SIG-M5 (cell line): Measurements from ENCODE around the gene RNGTT.
"Not testable (repeated sequence)": the region's sequence is repeated elsewhere in the genome, so short reads cannot be mapped to it uniquely, and the experiment has no call there.

Experiments used
- DNase-seq: peaks from one replicate; lab custom pipeline; 2025; lab: John Stamatoyannopoulos, UW

RNGTT gene

GRCh38 chr6:88963139-88964090, at the start of gene RNGTT:
Gene RNGTT (minus strand): TSS chr6:88963618. CDS start chr6:88963409, 209 bp downstream.
- DNase-seq = peak; percentile 87

GRCh38 chr6:89011436-89011835, 48.0 kb upstream of the RNGTT start:
- no peak for DNase-seq

GRCh38 chr6:89010825-89011224, 47.4 kb upstream of the RNGTT start:
- DNase-seq = no peak

DNA sequence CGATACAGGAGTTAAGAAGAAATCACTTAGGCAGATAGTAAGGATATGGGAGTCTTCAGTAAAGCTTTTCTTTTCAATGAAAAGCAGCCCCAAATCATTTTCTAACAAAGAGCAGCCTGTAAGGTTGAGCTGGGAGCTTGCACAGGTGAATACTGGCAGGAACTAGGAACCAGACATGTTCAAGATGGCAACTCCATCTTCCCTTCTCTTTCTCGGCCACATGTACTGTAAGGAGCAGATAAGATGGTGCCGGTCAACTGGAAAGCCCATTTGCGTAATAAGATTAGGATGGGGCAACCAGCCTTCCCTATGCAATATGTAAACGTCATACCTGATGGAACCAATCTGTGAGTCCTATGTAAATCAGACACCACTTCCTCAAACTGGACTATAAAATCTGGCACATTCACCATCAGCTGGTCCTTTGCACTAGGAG, 46.2 kb upstream of the RNGTT start:
- no peak for DNase-seq

GRCh38 chr6:89008815-89009374, 45.5 kb upstream of the RNGTT start:
- DNase-seq = no peak

DNA sequence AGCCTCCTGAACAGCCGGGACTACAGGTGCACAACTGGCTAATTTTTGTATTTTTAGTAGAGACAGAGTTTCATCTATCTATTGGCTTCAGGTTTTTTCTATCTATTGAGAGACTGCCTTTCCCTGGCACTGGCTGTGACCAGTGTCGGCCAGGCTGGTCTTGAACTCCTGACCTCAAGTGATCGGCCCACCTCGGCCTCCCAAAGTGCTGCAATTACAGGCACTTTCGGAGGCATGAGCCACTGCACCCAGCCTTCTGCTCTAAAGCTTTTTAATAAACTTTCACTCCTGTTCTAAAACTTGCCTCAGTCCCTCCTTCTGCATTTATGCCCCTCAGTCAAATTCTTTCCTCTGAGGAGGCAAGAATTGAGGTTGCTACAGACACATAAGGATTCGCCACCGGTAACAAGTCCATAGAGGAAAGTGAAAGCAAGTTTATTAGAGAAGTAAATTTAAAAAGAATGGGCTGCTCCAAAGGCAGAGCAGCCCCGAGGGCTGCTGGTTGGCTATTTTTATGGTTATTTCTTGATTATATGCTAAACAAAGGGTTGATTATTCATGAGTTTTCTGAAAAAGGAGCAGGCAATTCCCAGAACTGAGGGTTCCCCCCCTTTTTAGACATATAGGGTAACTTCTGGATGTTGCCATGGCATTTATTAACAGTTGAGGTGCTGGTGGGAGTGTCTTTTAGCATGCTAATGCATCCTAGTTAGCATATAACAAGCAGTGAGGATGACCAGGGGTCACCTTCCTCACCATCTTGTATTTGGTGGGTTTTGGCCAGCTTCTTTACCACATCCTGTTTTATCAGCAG, 44.8 kb upstream of the RNGTT start:
- DNase-seq = no peak

- no peak for DNase-seq
These were observed 44.0 kb upstream of the RNGTT start for GRCh38 chr6:89007209-89008000.

DNA sequence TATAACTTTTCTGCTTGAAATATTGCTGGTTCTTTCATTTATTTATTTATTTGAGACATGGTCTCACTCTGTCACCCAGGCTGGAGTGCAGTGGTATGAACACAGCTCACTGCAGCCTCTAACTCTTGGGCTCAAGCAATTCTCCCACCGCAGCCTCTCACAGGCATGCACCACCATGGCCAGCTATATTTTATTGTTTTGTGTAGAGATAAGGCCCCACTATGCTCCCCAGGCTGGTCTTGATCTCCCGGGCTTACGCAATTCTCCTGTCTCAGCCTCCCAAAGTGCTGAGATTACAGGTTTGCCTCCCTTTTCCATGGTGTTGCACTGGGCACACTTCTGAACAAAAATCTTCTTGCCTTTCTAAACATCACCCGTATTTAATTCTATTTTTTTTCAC, 39.1 kb upstream of the RNGTT start:
- no peak for DNase-seq

DNA sequence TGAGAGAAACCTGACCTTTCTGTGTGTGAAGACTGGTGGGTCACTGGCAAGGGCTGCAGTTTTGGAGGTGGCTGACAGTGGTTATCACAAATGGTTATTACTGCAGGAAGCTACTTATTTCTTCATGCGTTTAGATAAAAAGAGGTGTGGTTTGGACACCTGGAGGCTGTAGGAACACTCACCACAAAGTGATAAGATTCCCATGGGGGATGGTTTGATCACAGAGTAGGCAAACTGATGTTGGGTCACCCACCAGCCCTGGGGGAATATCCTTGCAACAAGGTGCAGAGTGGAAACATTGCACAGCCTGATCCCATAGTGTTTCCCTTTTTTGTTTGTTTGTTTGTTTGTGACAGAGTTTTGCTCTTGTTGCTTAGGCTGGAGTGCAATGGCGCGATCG, 33.9 kb upstream of the RNGTT start:
- DNase-seq = no peak

- DNase-seq = no peak
These were observed 29.5 kb upstream of the RNGTT start for GRCh38 chr6:88992741-88993552.

GRCh38 chr6:88989215-88989614, 25.8 kb upstream of the RNGTT start:
- DNase-seq = no peak

- DNase-seq = no peak
These were observed 24.5 kb upstream of the RNGTT start for GRCh38 chr6:88987922-88988321.

DNA sequence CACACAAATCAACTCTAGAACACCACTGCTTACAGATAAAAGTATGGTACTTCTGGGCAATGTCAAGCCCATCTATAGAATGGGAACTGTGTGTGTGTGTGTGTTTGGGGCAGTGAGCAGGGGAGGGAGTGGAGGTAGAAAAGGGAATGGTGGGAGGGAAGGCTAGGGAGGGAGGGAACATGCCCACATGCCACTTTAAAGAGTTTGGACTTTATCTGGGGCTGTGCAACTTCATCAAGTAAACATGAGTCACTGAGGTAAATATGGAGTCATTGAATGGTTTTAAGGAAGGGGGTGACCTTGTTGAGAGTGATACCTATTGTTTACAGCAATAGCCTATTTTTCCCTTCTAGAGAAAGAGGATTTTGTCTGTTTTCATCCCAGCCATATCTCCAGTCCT, 22.5 kb upstream of the RNGTT start:
- no peak for DNase-seq

DNA sequence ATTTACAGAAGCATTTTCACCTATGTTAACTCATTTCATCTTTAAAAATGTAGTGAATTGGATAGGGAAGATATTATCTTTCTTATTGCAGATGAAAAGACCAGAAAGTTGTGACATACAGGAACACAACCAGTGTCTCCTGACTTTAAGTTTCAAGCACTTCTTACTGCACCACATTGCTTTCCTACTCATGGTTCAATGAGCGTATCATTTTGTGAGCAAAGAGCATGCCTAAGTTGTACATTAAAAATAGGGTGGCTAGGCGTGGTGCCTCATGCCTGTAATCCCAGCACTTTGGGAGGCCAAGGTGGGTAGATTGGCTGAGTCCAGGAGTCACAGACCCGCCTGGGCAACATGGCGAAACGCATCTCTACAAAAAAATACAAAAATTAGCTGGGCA, 21.2 kb upstream of the RNGTT start:
- DNase-seq = no peak

DNA sequence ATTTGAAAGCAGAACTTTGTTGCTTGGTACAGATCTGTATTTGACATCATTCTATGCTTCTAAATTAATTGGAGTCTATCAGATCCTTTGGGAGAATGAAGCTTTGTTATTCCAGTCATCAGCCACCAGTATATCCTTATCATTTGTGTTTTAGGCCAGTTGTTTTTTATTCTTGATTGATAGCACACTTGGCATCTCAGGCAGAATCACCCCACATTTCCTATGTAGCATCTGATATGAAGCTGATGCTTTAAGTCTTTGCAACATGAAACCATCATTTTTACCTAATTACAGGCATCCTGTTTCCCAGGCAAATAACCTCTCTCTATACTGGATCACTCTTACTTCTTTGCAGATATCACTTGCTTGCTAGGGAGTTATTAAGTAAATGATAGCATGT, 20.7 kb upstream of the RNGTT start:
- DNase-seq = no peak

GRCh38 chr6:88983532-88983931, 20.1 kb upstream of the RNGTT start:
- DNase-seq = no peak

DNA sequence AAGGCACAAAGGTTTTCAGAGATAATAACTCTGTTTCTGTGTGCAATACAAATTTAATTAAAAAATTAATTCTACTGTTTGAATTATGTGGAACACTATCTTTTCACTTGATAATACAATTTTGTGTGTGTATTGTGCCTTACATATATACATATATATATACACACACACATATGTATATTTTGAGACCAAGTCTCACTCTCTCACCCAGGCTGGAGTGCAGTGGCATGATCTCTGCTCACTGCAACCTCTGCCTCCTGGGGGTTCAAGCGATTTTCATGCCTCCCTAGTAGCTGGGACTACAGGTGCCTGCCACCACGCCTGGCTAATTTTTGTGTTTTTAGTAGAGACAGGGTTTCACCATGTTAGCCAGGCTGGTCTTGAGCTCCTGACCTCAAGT, 19.7 kb upstream of the RNGTT start:
- not testable (repeated sequence) for DNase-seq

DNA sequence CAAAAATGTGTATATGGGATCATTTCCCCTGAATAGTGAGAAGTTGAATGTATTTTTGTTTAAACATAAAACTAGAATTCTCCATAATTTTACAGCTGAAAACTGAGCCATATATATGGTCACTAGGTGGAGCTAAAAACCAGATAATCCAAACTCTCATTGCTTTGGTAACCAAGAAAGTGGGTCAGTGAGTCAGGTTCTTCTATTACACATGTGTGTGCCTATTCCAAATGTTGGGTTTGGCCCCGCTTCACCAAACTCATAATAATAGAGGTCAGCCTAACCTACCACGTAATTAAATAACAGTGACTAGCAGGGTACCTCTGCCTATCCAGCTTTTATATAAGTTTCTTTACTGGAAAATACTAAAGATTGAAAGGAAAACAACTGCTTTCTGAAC, 19.3 kb upstream of the RNGTT start:
- DNase-seq = peak; percentile 3

- DNase-seq = no peak
These were observed 12.0 kb upstream of the RNGTT start for GRCh38 chr6:88975369-88975768.

- DNase-seq = no peak
These were observed 9.3 kb upstream of the RNGTT start for GRCh38 chr6:88972504-88973423.
